Fibroblast of lung (primary cell): ENCODE measurements around the gene SMIM24. TPM values are rescaled to one million over a fixed set of nuclear protein-coding genes. Genes with fewer than 3 reads are reported as not detected.
"Not testable (repeated sequence)": the region's sequence is repeated elsewhere in the genome, so short reads cannot be mapped to it uniquely, and the experiment has no call there.

ENCODE experiments used
- DNase-seq, 2 donors: peaks; one replicate each; pipeline versions ENCODE4 v3.0.0 to v3.0.0-alpha.2; 2010; ENCODE audit warnings: low read depth in 2 of 2
- H2AFZ ChIP-seq: 2 replicates; pipeline ENCODE4 v1.5.1; 2012; ENCODE audit warnings: low read length, control low read depth, inconsistent platforms
- H3K27ac ChIP-seq: 2 replicates; pipeline ENCODE4 v1.5.1; 2011; ENCODE audit warnings: low read length, control low read depth; ENCODE audit not compliant: insufficient read depth
- H3K27me3 ChIP-seq: 2 replicates; pipeline ENCODE4 v1.5.1; 2011; ENCODE audit warnings: mild to moderate bottlenecking, low read length; ENCODE audit not compliant: control insufficient read depth, insufficient read depth
- H3K36me3 ChIP-seq: 2 replicates; pipeline ENCODE4 v1.5.1; 2011; ENCODE audit warnings: low read length; ENCODE audit not compliant: control insufficient read depth, insufficient read depth
- H3K4me1 ChIP-seq: 2 replicates; pipeline ENCODE4 v1.5.1; 2011; ENCODE audit warnings: low read length; ENCODE audit not compliant: control insufficient read depth, insufficient read depth; ENCODE audit errors: extremely low read depth
- H3K4me2 ChIP-seq: 2 replicates; pipeline ENCODE4 v1.5.1; 2011; ENCODE audit warnings: low read length, control low read depth; ENCODE audit not compliant: insufficient read depth; ENCODE audit errors: extremely low read depth
- H3K4me3 ChIP-seq, 4 experiments: fragments of 200-600 bp in 1 of 4; sonication (generic) in 1 of 4; replicated peaks in 1 of 4; 2 replicates each; pipeline ENCODE4 v1.5.1; 2011 to 2016; ENCODE audit warnings: low read length in 4 of 4, low read depth in 3 of 4, mild to moderate bottlenecking in 3 of 4, control low read depth in 2 of 4, inconsistent platforms in 1 of 4, mixed read lengths in 1 of 4; ENCODE audit not compliant: insufficient read depth in 1 of 4; ENCODE audit errors: control extremely low read depth in 1 of 4
- H3K79me2 ChIP-seq: 2 replicates; pipeline ENCODE4 v1.5.1; 2012; ENCODE audit warnings: mild to moderate bottlenecking, low read length, inconsistent platforms; ENCODE audit not compliant: control insufficient read depth, insufficient read depth
- H3K9ac ChIP-seq: 2 replicates; pipeline ENCODE4 v1.5.1; 2011; ENCODE audit warnings: mild to moderate bottlenecking, low read length, control low read depth; ENCODE audit not compliant: insufficient read depth
- H3K9me3 ChIP-seq: 2 replicates; pipeline ENCODE4 v1.5.1; 2012; ENCODE audit warnings: low read depth, low read length; ENCODE audit not compliant: control insufficient read depth, insufficient read depth
- H4K20me1 ChIP-seq: 2 replicates; pipeline ENCODE4 v1.5.1; 2011; ENCODE audit warnings: low read length; ENCODE audit not compliant: control insufficient read depth, insufficient read depth; ENCODE audit errors: extremely low read depth
- CTCF ChIP-seq, 2 donors: IDR thresholded peaks in 1 of 2; conservative IDR thresholded peaks in 1 of 2; 1 replicate in 1 of 2; 2 replicates in 1 of 2; pipeline ENCODE4 v1.5.1; 2011 to 2012; ENCODE audit warnings: low read length in 2 of 2, control low read depth in 1 of 2, inconsistent platforms in 1 of 2, low read depth in 1 of 2, mild to moderate bottlenecking in 1 of 2
- EZH2 ChIP-seq: IDR thresholded peaks from 2 replicates; pipeline ENCODE4 v1.5.1; 2012; ENCODE audit warnings: low read length, control low read depth, mild to moderate bottlenecking; ENCODE audit errors: missing control alignments
- polyA plus RNA-seq, 2 donors: library from polyadenylated mRNA; depleted of rRNA in 1 of 2; stranded (reverse) in 1 of 2; unstranded in 1 of 2; fragments of >200 nt; gene quantifications; 2 replicates each; pipeline ENCODE4 v1.2.1, GENCODE V29; 2011 to 2012; ENCODE audit warnings: missing spikeins in 1 of 2
- total RNA-seq: library from RNA; depleted of rRNA; stranded (reverse); fragments of >200 nt; gene quantifications from 2 replicates; pipeline ENCODE4 v1.2.1, GENCODE V29; 2014

The SMIM24 gene
- total and polyA plus RNA-seq, 2 donors (not counting 1 experiment from before 2014, with no cell fraction given): not detected

- peaks cover 9% of the 10 kb centered on the region for H3K4me1 ChIP-seq
- TF ChIP-seq CTCF (conservative IDR thresholded peaks at IDR 0.05 in 1 of 2, IDR thresholded peaks at IDR 0.05 in 1 of 2; ENCODE audit: low read depth in 1 of 2, low read length in 2 of 2) (no peak), EZH2 (no peak)
- H3K4me2 ChIP-seq: no peak overlapping the region
- no peak overlapping the region for H2AFZ ChIP-seq
- H3K27me3 ChIP-seq: no peaks in the 10 kb centered on the region
- no peak overlapping the region for H3K4me3 ChIP-seq
- no peak overlapping the region for H3K9ac ChIP-seq
- H3K9me3 ChIP-seq: no peaks in the 10 kb centered on the region
- peaks cover 14% of the 10 kb centered on the region for H3K36me3 ChIP-seq
- H4K20me1 ChIP-seq: no peaks in the 10 kb centered on the region
- peaks cover 91% of the 10 kb centered on the region for H3K79me2 ChIP-seq
- H3K27ac ChIP-seq: no peak overlapping the region
- DNase-seq: no peak
Observed at GRCh38 chr19:3510727-3511126, 30.4 kb upstream of the SMIM24 start.

- DNase-seq: peak in 1 of 2 donors; percentile 89
- no peak overlapping the region for H3K4me2 ChIP-seq
- no peak overlapping the region for H3K4me3 ChIP-seq
- no peaks in the 10 kb centered on the region for H3K9me3 ChIP-seq
- peaks cover 82% of the 10 kb centered on the region for H3K79me2 ChIP-seq
- H3K27ac ChIP-seq: no peak overlapping the region
- H3K36me3 ChIP-seq: peaks cover 14% of the 10 kb centered on the region
- no peaks in the 10 kb centered on the region for H3K4me1 ChIP-seq
- no peaks in the 10 kb centered on the region for H3K27me3 ChIP-seq
- no peak overlapping the region for H3K9ac ChIP-seq
- TF ChIP-seq EZH2 (no peak), CTCF (conservative IDR thresholded peaks at IDR 0.05 in 1 of 2, IDR thresholded peaks at IDR 0.05 in 1 of 2; ENCODE audit: low read depth in 1 of 2, low read length in 2 of 2) (no peak)
- H4K20me1 ChIP-seq: no peaks in the 10 kb centered on the region
- H2AFZ ChIP-seq: no peak overlapping the region
Observed at GRCh38 chr19:3509566-3509989, 29.3 kb upstream of the SMIM24 start.

GRCh38 chr19:3508771-3509535 is 28.6 kb upstream of the SMIM24 start:
- DNase-seq: peak in 1 of 2 donors; percentile 41
- Histone ChIP-seq H2AFZ (no peak overlapping the region), H3K27ac (no peak overlapping the region), H4K20me1 (no peaks in the 10 kb centered on the region), H3K9me3 (no peaks in the 10 kb centered on the region), H3K9ac (no peak overlapping the region), H3K27me3 (no peaks in the 10 kb centered on the region), H3K79me2 (peaks cover 76% of the 10 kb centered on the region), H3K36me3 (peaks cover 14% of the 10 kb centered on the region), H3K4me1 (no peaks in the 10 kb centered on the region), H3K4me2 (no peak overlapping the region), H3K4me3 (no peak overlapping the region)
- no peak for TF ChIP-seq EZH2
- no peak for TF ChIP-seq CTCF (conservative IDR thresholded peaks at IDR 0.05 in 1 of 2, IDR thresholded peaks at IDR 0.05 in 1 of 2; ENCODE audit: low read depth in 1 of 2, low read length in 2 of 2)

GRCh38 chr19:3508121-3508661 is 27.9 kb upstream of the SMIM24 start:
- H3K9ac ChIP-seq, H3K27ac ChIP-seq, DNase-seq, H3K9me3 ChIP-seq, H3K27me3 ChIP-seq, H2AFZ ChIP-seq, H3K4me1 ChIP-seq, H4K20me1 ChIP-seq, H3K4me2 ChIP-seq: not testable (repeated sequence)
- H3K36me3 ChIP-seq: peaks cover 14% of the 10 kb centered on the region
- H3K4me3 ChIP-seq: peak overlapping the region in 1 of 4 experiments; percentile 84
- H3K79me2 ChIP-seq: peaks cover 69% of the 10 kb centered on the region
